HuH-7.5 (cell line): Measurements from ENCODE around the gene GYPE.
"Not testable (repeated sequence)": the region's sequence is repeated elsewhere in the genome, so short reads cannot be mapped to it uniquely, and the experiment has no call there.

Source experiments
- DNase-seq: peaks from one replicate; pipeline ENCODE4 v3.0.0; 2011; ENCODE audit warnings: low spot score

GYPE gene

DNA sequence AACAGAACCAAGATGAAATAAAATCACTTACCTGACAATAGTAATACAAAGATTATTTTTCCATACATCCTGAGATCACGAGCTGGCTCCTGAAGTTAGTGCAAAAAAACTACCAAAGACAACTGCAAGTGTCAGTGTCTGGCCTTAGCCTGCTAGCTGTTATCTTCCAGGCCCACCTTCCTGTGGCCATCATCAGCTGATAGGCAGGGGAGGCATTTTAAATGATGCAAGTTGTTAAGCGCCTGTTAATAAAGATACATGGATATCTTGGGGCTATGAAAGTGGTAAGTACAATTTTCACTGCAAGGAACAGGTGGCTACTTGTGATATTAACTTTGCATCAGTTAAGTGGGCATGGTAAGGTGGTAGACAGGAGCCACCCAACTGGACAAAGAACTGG, at the start of gene GYPE:
Gene GYPE (minus strand): TSS at position 120 of the 400 bp plus-strand sequence. CDS start 52 bp downstream, at position 68.
- not testable (repeated sequence) for DNase-seq

DNA sequence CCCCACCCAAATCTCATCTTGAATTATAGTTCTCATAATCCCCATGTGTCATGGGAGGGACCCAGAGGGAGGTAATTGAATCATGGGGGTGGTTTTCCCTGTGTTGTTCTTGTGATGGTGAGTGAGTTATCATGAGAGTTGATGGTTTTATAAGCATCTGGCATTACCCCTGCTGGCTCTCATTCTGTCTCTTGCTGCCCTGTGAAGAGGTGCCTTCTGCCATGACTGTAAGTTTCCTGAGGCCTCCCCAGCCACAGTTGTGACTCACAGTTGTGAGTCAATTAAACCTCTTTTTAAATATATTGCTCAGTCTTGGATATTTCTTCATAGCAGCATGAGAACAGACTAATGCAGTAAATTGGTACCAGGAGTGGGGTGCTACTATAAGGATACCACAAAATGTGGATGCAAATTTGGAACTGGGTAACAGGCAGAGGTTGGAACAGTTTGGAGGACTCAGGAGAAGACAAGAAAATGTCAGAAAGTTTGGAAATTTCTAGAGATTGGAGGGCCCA, 46.2 kb upstream of the GYPE start:
- not testable (repeated sequence) for DNase-seq

DNA sequence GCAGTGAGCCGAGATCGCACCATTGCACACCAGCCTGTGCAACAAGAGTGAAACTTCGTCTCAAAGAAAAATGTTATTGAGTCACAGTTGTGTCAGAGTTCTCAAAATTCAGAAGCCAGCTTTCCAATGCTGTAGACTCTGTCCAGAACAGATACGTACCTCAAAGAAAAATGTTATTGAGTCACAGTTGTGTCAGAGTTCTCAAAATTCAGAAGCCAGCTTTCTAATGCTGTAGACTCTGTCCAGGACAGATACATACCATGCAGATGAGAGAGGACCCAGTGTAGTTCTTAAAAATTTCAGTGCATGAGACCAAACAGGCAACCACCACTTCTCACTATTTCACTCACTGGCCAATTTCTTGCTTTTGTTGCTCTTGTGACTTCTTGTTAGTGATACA, 45.6 kb upstream of the GYPE start:
- DNase-seq: not testable (repeated sequence)

DNA sequence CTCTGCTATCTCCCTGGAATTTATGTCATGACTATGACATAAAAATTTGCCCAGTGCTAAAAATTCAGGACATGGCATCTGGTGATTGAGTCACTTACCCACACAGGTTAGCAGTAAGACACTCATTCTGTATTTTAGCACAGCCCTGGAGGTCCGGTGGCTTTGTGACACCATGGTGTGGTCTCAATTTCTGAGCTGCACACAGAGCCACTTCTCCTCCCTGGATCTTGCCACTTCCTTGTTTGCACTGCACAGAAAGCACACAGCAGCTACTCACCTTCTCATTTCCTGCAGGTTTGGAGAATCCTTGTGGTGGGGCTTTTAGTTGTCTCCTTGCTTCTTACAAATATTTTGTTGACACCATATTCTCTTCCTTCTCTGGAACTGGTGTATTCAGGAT, 44.8 kb upstream of the GYPE start:
- DNase-seq: not testable (repeated sequence)

DNA sequence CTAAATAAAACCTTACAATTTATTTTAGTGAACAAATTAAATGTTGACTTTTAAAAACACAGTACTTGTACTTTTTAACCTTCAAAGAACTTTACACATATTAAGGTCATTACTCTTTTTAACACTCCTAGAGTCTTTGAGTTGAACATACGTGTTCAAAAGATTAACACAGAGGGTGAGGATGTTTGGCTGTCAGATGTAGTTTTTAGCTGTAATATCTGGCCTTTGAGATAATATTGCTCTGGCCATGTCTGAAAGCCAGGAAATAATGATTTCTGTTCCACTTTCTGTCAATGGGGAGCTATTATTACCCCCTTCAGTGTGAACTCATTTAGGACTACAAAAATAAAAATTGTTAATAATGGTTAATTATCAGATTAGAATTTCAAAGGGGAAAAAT, 42.1 kb upstream of the GYPE start:
- not testable (repeated sequence) for DNase-seq

DNA sequence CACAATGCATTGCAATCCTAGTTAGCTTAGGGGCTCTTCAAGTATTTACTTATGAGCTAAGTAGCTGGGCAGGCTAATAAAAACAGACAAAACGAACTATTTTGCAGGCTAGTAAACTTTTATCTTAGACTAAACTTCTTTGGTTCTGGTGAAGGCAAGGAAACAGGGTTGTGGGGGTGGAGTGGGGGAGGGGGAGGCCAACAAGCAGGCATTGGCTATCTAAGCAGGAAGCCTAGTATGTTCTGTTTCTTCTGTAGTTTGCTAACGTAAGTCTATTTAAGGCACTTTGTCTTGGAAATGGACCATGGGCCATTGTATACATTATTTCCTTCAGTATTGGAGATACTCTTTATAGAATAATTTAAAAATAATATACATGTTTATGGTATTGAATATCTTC, 35.3 kb upstream of the GYPE start:
- not testable (repeated sequence) for DNase-seq

DNA sequence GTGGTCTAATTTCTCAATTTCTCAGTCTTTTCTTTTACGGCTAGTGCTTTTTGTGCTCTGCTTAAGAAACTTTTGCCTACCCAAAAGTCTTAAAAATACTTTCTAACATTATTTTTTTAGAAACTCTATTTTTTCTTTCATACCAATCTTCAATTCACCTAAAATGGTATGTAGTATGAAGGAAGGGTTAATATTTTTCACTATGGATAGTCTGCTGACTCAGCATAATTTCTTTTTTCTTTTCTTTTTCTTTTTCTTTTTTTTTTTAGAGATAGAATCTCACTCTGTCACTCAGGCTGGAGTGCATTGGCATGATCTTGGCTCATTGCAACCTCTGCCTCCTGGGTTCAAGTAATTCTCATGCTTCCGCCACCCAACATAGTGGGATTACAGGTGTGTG, 34.2 kb upstream of the GYPE start:
- no peak for DNase-seq

DNA sequence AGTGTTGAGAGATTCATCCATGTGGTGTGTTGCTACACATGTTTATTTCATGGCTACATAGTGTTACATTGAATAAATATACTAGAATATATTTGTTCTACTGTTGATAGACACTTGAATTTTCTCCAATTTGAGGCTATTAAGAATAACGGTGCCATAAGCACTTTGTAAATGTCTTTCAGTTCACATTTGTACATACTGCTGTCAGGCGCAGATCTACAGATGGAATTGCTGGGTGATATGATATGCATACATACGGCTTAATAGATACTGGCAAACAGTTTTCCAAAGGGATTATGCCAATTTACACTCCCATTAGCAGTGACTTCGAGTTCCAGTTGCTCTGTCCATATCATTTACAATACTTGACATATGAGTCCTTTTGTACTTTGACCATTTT, 33.5 kb upstream of the GYPE start:
- not testable (repeated sequence) for DNase-seq

DNA sequence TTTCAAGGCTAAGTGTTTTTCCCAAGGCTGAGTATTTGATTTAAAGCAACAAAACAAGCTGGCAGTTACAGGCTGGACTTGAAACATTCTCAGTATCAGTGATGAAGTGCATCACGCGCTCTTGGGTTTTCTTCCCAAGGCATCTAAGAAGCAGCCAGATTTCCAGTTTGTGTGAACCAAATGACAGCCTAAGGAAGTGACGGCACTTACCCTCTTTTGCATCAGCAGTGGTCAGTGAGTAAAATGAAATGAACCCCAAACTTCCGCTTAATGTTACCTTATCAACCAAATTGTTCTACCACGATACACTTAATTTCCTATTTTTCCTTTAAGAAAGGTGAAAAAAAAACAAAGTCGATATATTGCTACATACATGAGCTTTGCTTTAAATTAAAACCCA, 15.8 kb upstream of the GYPE start:
- no peak for DNase-seq

DNA sequence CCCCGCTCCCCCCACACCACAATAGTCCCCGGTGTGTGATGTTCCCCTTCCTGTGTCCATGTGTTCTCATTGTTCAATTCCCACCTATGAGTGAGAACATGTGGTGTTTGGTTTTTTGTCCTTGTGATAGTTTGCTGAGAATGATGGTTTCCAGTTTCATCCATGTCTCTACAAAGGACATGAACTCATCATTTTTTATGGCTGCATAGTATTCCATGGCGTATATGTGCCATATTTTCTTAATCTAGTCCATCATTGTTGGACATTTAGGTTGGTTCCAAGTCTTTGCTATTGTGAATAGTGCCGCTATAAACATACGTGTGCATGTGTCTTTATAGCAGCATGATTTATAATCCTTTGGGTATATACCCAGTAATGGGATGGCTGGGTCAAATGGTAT, 11.1 kb upstream of the GYPE start:
- DNase-seq: not testable (repeated sequence)

DNA sequence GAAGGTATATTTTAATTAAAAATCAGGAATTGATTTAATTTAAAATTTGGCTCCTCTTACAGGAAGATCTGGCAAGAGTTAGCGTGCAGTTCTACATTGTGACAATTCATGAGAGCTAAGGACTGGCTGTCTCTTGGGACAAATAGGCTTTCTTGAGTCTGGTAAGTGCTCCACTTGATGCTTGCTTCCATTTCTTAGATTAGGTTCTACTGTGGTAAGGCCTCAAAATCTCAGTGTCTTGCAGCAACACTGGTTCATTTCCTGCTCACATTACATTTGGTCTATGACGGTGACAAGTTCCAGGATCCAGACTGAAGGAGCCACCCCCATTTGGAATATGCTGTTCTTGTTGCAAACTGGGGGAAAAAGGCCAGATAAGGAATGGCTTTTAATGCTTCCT, 7.1 kb upstream of the GYPE start:
- DNase-seq: not testable (repeated sequence)

DNA sequence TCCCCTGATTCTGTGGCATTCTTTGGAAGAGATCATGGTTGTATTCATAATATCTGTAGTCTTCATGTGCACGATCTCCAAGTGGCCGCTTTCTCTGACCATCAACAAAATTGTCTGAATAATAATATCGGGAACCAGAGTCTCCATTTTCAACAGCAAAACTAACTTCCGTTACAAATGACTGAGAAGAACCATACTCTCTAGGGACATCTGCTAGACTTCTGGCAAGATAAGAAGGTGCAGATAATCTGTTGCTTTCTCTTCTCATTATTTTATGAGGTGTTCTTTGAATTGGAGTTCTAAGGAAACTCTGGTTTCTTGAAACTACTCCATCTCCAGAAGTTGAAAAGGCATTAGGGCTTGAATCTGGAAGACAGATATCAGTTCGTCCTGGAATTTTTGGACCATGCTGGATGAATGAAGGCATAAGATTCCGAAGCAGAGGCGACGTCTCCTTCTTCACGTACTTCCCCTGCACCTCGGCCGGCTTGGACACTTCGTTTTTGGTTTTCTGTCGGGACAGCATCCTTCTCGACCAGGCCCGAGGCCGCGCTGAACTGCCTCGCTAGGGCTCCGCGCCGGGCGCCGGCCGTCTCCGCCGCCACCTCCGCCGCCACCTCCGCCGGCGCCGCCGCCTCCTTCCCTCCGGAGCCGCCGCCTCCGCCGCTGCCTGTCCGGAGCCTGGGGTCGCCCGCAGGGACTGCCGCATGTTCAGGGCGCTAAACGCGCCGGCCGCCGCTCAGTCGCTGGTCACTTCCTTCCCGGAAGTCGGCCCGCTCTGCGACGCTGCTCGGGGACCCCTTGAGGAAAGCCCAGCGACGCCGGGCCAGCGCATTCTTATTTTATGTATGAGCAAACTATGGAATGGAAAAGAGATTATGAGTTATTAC, 6.4 kb upstream of the GYPE start:
- DNase-seq: not testable (repeated sequence)

DNA sequence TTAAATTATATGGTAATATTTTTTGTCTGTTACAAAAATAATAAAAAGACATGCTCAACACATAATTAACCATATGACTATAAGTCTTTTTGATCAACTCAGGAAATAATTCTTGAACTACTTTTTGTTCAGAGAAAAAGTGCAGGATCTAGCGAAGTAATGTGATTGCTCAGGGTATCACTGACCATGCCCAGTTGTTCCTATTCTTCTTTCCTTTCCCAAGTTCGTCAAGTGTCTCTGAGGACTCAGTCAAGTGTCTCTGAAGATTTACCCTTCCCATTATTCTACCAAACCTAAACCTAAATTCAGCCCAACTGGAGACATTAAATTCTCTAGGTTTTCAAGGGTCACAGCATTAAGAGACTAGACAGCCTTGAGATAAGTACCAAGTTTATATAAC, 5.5 kb upstream of the GYPE start:
- DNase-seq: not testable (repeated sequence)

DNA sequence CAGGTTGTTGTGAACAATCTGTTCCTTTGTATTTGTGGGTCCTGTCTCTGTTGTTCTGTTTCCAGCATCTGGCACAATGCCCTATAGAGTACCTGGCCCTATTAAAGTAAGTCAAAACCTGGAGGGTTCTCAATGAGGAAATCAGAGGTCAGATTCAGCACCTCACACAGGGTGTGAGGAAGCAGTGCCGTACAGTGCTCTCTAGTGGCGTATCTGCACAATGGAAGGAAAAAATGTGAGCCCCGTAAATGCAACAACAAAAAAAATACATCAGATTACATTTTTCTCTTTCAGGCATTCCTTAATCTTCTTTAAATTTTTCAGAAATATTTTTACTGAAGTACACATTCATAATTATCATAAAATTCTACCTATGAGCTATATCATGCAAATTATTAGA, 2.5 kb upstream of the GYPE start:
- DNase-seq: not testable (repeated sequence)

DNA sequence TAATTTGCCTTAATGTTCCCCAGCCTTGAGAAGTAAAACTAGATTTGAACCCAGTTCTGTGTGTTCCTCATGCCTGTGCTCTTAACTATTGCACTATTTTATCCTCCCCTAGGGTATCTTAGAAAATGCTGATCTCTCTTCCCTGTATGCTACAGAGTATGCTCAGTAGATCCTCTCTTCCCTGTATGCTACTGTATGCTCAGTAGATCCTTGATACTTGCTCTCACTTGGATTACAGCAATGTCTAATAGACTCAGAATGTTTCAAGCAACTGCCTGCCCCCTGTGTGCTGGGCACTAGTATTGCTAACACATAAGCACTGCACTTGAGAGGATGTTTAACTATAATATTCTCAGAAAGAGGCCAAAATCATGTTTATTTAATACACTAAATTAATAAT, 928 bp downstream of the GYPE start:
- DNase-seq: not testable (repeated sequence)

DNA sequence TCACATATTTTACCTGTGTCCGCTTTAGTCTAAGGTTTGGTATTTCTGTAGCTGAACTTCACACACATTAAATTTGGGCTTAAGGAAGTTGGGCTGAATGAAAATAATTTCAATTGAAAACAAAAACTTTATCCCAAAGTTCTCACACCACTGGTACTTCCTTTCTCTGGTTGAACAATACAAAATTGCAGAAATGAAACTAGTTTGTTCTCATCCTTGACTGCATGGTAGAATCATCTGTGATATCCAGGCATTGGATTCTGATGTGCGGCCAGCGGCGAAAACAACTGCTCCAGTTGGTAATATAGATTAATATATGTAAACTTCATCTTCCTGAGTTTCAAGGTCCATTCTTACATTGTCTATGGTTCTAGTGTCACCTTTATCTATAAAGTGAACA, 15.0 kb downstream of the GYPE start:
- DNase-seq: not testable (repeated sequence)

DNA sequence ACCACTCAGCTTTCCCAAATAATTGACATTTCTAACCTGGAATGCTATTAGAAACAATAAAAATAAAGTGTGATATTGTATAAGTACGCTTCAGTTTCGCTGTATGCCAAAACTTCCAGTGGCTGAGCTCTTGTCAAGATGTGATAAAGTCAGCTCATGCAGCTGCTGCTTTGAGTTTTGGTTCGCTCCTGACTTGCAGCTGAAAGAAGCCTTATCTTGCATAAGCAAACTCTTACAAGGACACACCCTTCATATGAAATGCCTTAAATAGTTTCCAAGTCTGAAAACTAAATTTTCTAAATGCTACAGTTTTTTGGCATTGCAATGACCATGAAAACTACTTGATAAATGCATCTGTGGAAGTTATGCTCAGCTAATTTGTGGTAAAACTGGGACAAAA, 17.2 kb downstream of the GYPE start:
- DNase-seq: not testable (repeated sequence)

DNA sequence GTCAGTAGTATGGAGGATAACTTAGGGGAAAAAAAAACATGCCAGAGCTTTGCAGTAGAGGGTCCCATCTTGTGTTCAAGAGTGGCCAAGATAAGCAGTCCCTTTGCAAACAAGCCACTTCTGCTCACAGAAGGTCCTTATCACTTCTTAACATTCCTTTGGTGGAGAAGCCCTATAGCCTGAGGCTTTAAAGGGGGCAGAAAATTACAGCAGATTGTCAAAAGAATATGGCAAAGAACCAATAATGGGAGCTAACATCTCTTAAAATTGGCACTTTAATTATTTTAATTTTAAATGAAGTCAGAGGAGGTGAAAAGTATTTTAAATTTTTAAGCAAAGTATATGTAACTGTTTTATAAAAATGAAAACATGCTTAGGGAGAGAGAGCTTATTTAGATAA, 20.4 kb downstream of the GYPE start:
- DNase-seq: not testable (repeated sequence)

DNA sequence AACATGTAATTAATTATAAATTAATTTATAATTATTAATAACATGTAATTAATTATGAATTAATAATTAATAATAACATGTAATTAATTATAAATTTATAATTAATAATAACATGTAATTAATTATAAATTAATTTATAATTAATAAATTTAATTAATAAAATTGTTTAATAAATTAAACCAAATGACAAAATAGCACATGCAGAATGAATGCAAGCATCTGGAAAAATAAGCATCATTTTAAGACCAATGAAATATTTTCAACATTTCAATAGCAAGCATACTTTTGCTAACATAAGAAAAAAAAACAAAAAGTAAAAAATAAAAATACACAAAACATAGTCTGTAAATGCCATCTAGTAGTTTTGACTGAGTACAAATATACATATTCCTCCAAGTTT, 21.8 kb downstream of the GYPE start:
- no peak for DNase-seq

DNA sequence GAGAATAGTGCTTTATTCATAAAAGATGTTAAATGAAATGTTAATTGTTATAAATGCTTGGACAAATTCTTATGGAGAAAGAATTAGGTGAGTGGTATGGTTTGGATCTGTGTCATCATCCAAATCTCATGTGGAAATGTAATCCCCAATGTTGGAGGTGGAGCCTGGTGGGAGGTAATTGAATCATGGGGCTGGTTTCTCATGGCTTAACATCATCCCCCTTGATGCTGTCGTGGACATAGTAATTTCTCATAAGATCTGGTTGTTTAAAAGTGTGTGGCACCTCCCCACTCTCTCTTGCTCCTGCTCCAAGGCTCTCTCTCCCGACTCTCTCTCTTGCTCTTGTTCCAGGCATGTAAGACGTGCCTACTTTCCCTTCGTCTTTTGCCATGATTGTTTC, 22.5 kb downstream of the GYPE start:
- no peak for DNase-seq

DNA sequence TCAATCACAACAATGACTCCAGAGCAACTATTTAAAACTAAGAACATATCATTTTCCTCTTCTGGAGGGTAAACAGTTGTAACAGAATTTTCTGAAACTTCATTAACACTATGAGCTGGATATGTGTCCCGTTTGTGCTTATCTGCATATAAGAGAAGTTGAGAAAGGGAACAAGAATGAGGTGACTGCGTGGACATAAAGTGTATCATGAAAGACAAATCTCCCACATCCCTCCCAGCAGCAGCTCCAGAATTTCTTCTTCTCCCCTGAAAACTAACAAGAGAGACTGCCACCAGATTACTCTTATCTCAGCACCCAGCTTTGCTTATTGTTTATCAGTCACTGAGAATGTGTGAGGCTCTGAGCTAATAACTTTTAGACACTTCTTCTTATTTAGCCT, 25.8 kb downstream of the GYPE start:
- DNase-seq: not testable (repeated sequence)

DNA sequence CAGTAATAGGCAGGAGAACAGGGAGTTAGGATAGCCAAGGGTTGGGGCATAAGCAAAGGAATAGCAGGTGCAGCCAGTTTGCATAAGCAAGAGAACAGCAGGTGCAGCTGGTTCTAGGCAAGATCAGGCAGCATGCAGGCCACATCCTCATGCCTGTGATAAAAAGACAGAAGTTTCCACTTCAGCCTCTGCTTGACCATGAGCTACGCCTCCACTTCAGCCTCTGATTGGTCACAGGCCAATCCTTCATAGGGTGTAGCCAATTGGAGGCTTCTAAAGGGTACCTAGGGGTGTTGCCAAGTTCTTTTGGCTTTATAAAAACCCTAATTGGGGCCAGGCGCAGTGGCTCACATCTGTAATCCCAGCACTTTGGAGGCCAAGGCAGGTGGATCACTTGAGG, 30.0 kb downstream of the GYPE start:
- DNase-seq: not testable (repeated sequence)

DNA sequence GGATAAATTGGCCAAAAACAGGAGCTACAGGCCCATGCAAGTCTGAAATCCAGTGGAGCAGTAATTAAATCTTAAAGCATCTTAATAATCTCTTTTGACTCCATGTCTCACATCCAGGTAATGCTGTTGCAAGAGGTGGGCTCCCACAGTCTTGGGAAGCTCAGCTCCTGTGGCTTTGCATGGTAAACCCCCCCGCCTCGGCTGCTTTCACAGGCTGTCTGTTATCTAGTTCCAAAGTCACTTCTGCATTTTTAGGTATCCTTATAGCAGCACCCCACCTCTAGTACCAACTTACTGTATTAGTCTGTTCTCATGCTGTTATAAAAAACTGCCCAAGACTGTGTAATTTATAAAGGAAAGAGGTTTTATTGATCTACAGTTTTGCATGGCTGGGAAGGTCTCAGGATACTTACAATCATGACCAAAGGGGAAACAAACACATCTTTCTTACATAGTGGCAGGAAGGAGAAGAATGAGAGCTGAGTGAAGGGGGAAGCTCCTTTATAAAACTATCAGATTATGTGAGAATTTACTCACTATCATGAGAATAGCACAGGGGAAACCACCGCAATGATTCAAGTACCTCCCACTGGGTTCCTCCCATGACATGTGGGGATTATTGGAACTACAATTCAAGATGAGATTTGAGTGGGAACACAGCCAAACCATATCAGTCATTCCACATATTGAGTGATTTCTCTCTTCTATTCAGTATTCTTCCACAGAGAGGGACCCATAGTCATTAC, 34.7 kb downstream of the GYPE start:
- DNase-seq: not testable (repeated sequence)
